ENCODE data around the gene ZNF273. TPM values are rescaled to one million over a fixed set of nuclear protein-coding genes. Genes with fewer than 3 reads are reported as not detected.

The ZNF273 gene
- total RNA-seq, 1 experiment from 2014 or later = 6.6 TPM

DNA sequence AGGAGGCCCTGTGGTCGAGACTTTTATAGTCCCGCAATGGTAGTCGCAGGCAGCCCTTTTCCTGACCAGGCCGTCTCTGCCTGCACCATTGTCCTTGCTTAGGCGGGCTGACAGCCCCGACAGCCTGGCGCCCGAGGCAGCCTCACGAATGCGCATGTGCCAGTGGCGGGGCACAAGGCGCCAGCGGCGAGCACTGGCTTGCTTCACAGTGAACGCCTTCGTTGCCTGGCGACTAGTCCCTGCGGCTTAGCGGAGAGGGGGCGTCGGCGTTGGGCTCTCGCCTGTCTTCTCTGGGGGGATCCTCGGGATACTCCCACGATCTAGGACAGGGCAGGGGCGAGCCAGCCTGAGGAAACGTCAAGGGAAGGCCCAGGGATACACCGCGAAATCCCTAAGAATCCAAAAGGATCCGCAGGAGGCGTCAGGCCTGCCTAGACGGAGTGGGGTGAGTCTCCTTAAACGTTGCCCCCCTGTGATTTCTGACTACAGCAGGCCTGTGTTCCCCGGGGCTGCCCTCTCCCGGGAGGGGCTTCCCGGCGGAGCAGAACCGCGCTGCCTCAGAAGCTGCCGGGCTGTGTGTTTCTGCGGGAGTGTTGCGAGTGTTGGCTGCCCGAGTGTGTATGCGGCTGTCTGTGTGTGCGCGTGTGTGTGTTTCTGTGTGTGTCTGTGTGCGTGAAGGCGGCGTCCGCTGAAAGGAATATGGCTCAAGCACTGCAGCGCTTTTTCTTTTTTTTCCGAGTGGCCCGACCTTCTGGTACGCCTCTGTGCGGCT lies 20.5 kb upstream of the ZNF273 start:
- H2AFZ ChIP-seq (ENCODE audit: low read depth, low read length, poor library complexity, severe bottlenecking) = no peak overlapping the region
- H3K9ac ChIP-seq (ENCODE audit: low read length) = no peak overlapping the region
- ChIA-PET RAD21 (ENCODE audit: low non-redundant PET in 1 of 2, low total read pairs in 2 of 2, uncharacterized antibody in 2 of 2, unreplicated experiment in 2 of 2) (no interaction called here), CTCF (no interaction called here), POLR2A (no interaction called here)
- H3K79me2 ChIP-seq (ENCODE audit: insufficient read depth, low read length) = no peaks in the 10 kb centered on the region
- BruUV-seq (replicated peaks) = no TSS peak
- no peak for DNase-seq (ENCODE audit: low read depth, low spot score)
- TF ChIP-seq YY1 (IDR thresholded peaks at IDR 0.05; ENCODE audit: extremely low read depth, insufficient replicate concordance, low read depth, low read length) = no peak
- no peak for TF ChIP-seq ZNF274 (IDR thresholded peaks at IDR 0.05; ENCODE audit: low read depth, low read length)
- TF ChIP-seq, protein P1, sequence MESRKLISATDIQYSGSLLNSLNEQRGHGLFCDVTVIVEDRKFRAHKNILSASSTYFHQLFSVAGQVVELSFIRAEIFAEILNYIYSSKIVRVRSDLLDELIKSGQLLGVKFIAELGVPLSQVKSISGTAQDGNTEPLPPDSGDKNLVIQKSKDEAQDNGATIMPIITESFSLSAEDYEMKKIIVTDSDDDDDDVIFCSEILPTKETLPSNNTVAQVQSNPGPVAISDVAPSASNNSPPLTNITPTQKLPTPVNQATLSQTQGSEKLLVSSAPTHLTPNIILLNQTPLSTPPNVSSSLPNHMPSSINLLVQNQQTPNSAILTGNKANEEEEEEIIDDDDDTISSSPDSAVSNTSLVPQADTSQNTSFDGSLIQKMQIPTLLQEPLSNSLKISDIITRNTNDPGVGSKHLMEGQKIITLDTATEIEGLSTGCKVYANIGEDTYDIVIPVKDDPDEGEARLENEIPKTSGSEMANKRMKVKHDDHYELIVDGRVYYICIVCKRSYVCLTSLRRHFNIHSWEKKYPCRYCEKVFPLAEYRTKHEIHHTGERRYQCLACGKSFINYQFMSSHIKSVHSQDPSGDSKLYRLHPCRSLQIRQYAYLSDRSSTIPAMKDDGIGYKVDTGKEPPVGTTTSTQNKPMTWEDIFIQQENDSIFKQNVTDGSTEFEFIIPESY (IDR thresholded peaks at IDR 0.05; ENCODE audit: extremely low read depth, insufficient replicate concordance, low read length) = no peak
- H3K27ac ChIP-seq (ENCODE audit: low read depth, low read length) = no peak overlapping the region
- no peaks in the 10 kb centered on the region for H4K20me1 ChIP-seq (ENCODE audit: insufficient read depth)
- no peak overlapping the region for H3K4me2 ChIP-seq (ENCODE audit: low read length)
- ATAC-seq = no peak
- no peak overlapping the region for H3K4me3 ChIP-seq (replicated peaks in 1 of 2; ENCODE audit: low read depth in 1 of 2, low read length in 2 of 2)
- intact Hi-C loops (cut with micrococcal nuclease) = no loop called here
- H3K36me3 ChIP-seq (ENCODE audit: control insufficient read depth in 1 of 2, insufficient read depth in 2 of 2, low read length in 2 of 2) = no peaks in the 10 kb centered on the region
- H3K9me2 ChIP-seq (ENCODE audit: insufficient read depth) = no peaks in the 10 kb centered on the region
- H3K9me3 ChIP-seq (ENCODE audit: control insufficient read depth in 1 of 2, insufficient read depth in 1 of 2, low read depth in 1 of 2, low read length in 2 of 2) = no peaks in the 10 kb centered on the region; a peak in 2 of 4 replicates
- H3K27me3 ChIP-seq (ENCODE audit: insufficient read depth, low read length) = no peaks in the 10 kb centered on the region
- H3K4me1 ChIP-seq (ENCODE audit: control insufficient read depth in 1 of 2, insufficient read depth in 2 of 2, low read length in 2 of 2) = no peaks in the 10 kb centered on the region

DNA sequence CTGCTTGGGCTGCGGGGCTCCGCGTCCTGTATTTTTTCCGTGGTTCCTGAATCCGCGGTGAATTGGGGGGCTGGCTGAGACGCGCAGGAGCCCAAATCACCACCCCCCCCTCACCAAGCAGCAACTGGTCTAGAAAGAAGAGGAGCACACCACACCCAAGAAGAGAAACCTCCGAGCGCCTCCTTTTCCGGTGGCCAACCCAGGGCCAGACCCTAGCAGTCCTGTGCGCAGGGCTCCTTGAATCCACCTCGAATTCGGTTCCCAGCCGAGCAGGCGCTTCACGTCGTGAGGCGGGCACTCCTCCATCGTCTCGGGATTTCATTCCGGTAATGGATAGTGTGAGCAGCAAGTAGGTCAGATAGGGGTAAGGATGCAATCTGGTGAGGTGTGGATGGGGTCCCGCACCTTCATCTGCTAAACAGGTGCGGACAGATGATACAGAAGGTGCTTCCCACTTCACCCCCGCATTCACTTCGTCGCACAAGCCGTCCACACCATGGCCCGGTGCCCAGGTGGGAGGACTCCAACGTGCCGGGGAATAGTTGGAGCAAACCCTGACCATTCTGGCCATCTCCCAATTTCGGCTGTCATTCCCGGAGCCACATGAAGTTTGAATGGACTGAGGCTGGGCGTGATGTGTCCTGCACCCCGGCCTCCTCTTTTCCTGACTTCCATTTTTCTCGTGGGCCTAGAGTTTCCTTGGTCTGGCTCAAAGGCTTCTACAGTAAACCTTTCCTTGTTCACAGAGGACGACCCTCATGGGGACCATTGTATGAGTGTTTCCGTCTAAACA lies 19.8 kb upstream of the ZNF273 start:
- no peak for ATAC-seq
- ChIA-PET RAD21 (ENCODE audit: low non-redundant PET in 1 of 2, low total read pairs in 2 of 2, uncharacterized antibody in 2 of 2, unreplicated experiment in 2 of 2) (no interaction called here), POLR2A (no interaction called here), CTCF (no interaction called here)
- BruUV-seq (replicated peaks) = no TSS peak
- Histone ChIP-seq H4K20me1 (ENCODE audit: insufficient read depth) (no peaks in the 10 kb centered on the region), H3K27ac (ENCODE audit: low read depth, low read length) (no peak overlapping the region), H3K36me3 (ENCODE audit: control insufficient read depth in 1 of 2, insufficient read depth in 2 of 2, low read length in 2 of 2) (no peaks in the 10 kb centered on the region), H3K9me2 (ENCODE audit: insufficient read depth) (no peaks in the 10 kb centered on the region), H3K4me2 (ENCODE audit: low read length) (no peak overlapping the region), H3K4me3 (replicated peaks in 1 of 2; ENCODE audit: low read depth in 1 of 2, low read length in 2 of 2) (no peak overlapping the region), H3K27me3 (ENCODE audit: insufficient read depth, low read length) (no peaks in the 10 kb centered on the region), H3K9me3 (ENCODE audit: control insufficient read depth in 1 of 2, insufficient read depth in 1 of 2, low read depth in 1 of 2, low read length in 2 of 2) (no peaks in the 10 kb centered on the region; a peak in 1 of 4 replicates), H3K4me1 (ENCODE audit: control insufficient read depth in 1 of 2, insufficient read depth in 2 of 2, low read length in 2 of 2) (no peaks in the 10 kb centered on the region), H3K79me2 (ENCODE audit: insufficient read depth, low read length) (no peaks in the 10 kb centered on the region), H2AFZ (ENCODE audit: low read depth, low read length, poor library complexity, severe bottlenecking) (no peak overlapping the region), H3K9ac (ENCODE audit: low read length) (no peak overlapping the region)
- intact Hi-C loops (cut with micrococcal nuclease) = no loop called here
- no peak for DNase-seq (ENCODE audit: low read depth, low spot score)
- TF ChIP-seq SRF (IDR thresholded peaks at IDR 0.05; ENCODE audit: low read depth) (no peak), YY1 (IDR thresholded peaks at IDR 0.05; ENCODE audit: extremely low read depth, insufficient replicate concordance, low read depth, low read length) (no peak), POLR2AphosphoS5 (IDR thresholded peaks at IDR 0.05; ENCODE audit: low read depth, low read length) (no peak), CEBPB (IDR thresholded peaks at IDR 0.05; ENCODE audit: low read depth) (no peak), RAD21 (IDR thresholded peaks at IDR 0.05; ENCODE audit: low read depth) (no peak), SIN3A (IDR thresholded peaks at IDR 0.05; ENCODE audit: low read depth) (no peak), SP1 (IDR thresholded peaks at IDR 0.05; ENCODE audit: low read depth) (no peak), EGR1 (IDR thresholded peaks at IDR 0.05; ENCODE audit: low read depth) (no peak)
- TF ChIP-seq, protein P2, sequence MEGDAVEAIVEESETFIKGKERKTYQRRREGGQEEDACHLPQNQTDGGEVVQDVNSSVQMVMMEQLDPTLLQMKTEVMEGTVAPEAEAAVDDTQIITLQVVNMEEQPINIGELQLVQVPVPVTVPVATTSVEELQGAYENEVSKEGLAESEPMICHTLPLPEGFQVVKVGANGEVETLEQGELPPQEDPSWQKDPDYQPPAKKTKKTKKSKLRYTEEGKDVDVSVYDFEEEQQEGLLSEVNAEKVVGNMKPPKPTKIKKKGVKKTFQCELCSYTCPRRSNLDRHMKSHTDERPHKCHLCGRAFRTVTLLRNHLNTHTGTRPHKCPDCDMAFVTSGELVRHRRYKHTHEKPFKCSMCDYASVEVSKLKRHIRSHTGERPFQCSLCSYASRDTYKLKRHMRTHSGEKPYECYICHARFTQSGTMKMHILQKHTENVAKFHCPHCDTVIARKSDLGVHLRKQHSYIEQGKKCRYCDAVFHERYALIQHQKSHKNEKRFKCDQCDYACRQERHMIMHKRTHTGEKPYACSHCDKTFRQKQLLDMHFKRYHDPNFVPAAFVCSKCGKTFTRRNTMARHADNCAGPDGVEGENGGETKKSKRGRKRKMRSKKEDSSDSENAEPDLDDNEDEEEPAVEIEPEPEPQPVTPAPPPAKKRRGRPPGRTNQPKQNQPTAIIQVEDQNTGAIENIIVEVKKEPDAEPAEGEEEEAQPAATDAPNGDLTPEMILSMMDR (IDR thresholded peaks at IDR 0.05 in 2 of 3, conservative IDR thresholded peaks at IDR 0.05 in 1 of 3; ENCODE audit: borderline replicate concordance in 1 of 3, insufficient read depth in 1 of 3, low read depth in 2 of 3, low read length in 2 of 3) = no peak
